HG02610 (cell line): ENCODE measurements around the gene SMURF1.

Experiments used
- ATAC-seq: cut with Tn5 transposase; IDR thresholded peaks from one replicate; pipeline ENCODE4 v1.9.1; 2021; ENCODE audit warnings: mild to moderate bottlenecking, moderate library complexity; ENCODE audit not compliant: unreplicated experiment

SMURF1 gene

DNA sequence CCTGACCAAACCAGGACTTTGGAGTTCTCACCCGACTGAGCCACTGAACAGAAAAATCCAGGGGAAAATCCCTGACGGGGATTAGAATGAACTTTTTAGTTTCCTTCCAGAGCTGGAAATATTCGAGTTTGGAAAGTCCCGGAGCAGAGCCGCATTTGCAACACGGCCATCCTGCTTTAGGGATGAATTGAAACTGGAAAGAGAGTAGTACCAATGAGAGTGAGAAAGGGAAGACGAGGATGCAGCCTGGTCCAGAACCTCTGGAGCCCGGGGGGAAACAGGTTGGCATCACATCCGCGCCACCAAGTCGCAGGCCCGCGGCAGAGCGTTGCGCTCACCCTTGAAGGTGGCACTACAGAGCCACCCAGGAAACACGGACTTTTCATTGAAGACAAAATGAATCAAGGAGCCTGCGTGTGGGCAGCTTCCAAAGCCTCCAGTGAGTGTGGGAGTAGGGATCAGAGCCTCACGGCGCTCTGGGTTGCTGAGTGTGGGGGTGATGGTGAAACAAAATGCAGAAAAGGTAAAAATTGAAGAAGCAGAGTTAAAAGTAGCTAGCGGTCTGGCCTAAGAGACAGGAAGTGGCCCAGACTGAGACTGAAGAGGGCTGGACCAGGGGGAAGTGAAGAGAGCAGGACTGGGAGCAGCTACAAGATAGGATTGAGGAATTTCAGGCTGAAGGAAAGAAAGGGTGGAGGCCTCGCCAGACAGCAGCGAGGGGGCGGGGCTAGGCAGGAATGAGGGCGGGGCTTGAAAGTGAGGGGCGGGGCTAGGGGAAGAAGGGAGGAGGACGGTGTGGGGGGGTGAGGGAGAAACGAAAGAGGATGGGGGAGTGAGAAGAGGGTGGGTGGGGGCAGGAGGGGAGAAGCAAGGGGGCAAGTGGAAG lies 1.8 kb downstream of the SMURF1 start:
- no peak for ATAC-seq

DNA sequence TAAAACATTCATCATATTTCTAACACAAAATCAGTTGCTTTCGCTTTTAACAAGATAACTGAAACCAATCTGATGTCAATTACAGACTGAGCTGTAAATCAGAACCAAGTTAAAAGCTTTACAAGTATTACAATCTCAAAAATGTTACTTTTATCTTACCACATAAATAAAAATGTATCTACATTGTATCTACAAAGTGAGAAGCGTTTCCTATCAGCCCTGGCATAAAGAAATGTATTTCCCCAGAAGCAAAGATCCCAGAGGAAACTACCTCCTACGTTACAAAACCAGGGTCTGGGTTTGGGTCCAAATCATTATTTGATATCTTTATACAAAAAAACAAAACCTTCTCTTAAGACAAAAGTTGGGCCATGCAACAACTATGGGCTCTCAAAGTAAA lies 2.6 kb downstream of the SMURF1 start:
- no peak for ATAC-seq

DNA sequence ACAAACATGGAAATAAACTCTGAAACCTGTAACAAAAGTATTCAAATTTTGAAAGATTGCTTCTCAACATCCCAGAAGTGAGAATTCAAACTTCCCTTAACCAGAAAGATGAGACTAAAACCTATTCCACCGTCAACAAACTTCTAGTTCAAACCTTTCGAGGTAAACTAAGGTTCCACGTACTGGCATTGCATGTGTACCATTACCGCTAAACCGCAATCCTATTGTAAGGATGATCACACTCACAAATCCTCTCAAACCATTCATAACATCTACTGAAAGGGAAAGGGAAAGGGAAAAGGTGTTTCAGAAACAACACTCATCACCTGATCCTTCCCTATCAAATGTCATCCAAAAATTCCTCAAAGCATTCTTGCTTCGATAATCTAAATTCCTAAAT lies 3.1 kb downstream of the SMURF1 start:
- no peak for ATAC-seq

DNA sequence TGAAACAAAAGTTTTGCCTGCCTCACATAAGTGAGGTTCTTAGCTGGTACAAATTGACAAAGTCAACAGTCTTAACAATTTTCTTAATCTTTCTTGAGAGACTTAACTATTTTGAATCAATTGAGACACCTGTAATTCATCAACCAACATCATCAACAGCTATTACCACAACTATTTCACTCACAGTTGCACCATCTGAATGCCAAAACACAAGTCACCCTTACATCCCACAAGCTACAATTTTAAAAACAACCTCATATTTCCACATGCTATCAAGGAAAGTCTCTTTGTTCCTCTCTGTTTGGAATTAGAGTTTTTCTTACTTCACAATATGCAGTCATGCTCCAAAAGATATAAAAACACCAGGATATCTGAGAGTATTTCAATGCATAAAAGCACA lies 4.9 kb downstream of the SMURF1 start:
- no peak for ATAC-seq

DNA sequence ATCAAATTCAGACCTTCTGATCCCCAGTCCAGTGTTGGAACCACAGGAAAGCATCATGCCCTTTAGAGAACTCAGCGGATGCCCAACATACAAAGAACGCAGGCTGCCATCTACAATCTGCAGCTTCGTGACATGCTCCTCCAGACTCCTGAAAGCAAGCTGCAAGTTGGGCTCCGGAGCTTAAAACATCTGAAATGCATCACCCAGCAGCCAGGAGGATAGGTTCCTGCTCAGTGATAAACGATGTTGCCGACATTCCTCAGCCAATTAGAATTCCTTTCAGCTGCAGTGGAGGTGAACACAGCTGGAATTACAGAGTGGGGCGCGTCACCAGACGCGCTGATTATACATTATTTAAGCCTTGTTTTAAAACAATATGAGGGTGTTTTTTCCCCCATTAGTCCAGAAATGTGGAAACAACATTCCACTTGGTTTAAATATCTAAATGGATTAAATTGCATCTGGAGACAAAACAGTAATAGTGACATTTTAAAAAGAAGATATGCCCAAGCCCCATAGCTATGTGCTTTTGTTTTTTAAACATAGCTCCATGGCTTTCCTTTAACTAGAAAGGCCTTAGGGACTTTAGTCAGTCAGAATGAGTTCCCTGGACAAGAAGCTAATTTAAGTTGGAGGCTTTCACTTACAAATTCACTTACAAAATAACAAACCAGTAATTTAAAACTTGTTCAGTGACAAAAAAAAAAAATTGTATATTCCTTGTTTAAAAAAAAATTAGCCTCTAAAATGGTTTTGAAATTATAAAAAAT lies 6.3 kb downstream of the SMURF1 start:
- no peak for ATAC-seq

DNA sequence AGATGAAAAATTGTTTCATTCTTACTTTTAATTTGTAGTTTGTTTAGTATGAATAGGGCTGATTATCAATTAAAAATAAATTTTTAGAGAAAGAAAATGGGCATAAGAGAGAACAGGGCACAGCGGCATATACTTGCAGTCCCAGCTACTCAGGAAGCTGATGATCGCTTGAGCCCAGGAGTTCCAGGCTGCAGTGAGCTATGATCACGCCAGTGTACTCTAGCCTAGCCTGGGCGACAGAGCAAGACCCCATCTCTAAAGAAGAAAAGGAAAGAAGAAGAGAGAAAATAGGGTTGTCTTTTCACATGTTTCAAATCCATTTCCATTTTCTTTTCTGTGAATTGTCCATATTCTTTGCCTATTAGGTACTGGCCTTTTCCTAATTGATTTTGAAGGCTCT lies 8.0 kb downstream of the SMURF1 start:
- no peak for ATAC-seq

DNA sequence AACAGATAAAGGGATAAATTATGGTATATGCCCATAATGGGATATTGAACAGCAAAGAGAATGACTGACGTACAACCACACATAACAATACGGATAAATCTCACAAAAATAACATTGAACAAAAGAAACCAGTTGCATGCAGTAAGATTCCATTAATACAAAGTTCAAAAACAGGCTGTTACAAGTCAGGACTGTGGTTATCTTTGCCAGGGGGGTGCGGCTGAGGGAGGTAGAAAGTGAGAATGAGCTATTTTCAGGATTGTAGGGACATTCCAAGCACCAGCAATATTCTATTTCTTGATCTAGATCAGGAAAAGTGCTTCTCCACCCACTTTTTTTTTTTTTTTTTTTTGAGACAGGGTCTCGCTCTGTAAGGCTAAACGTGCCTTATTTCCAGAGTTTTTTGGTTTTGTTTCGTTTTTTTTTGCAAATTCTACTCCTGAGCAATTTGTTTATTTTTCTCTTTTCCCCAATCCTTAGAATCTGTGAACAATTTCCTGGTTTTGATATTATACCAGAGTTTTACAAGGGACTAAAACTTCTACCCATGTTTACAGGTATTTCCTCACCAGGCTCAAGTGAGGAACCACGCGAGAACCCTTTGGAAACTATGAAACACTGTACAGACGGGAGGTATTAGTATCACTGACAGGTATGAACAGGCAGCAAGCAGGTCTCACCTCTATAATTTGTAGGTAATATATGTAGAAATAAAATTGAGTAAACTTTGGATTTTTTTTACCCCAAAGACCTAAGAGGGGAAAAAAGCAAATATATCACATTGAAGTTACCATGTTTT lies 9.9 kb downstream of the SMURF1 start:
- ATAC-seq = no peak

DNA sequence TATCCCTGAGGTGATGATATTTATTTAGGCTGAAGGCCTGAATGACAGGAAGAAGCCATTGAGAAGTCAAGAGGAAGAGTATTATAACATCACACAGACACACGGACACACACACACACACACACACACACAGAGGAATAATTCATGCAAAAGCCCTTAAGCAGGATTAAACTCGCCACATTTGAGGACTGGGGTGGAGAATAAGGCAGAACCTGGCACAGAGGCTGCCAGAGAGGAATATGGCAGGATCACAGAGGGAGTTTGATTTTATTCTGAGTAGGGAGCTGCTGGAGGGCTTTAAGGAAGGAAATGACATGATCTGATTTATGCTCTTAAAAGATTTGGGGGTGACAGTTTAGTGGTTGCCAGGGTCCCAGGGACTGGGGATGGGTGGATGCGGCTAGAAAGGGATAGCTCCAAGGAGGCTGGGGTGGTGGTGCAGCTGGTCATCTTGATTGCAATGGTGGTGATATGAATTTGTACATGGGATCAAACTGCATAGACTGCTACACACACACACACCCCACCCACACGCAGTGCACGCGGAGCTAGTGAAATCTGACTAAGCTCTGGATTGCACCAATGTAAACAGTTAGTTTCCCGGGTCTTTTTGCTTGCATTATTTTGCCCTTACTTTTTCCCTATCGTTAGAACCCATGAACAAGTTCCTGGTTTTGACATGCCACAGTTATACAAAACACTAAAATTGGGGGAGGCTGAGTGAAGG lies 11.2 kb downstream of the SMURF1 start:
- no peak for ATAC-seq

DNA sequence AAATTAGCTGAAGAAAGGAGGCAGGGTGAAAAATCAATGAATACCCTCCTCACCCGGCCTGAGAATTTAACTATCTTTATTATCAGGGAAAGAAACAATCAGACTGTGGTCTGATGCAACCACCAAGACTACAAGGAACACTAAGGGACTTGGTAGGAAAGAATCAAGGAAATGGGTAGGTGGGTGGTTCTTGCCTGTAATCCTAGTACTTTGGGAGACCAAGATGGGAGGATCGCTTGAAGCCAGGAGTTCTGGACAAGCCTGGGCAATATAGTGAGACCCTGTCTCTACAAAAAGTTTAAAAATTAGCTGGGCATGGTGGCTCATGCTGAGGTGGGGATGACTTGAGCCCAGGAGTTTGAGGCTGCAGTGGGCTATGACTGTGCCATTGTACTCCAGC lies 12.6 kb downstream of the SMURF1 start:
- no peak for ATAC-seq

DNA sequence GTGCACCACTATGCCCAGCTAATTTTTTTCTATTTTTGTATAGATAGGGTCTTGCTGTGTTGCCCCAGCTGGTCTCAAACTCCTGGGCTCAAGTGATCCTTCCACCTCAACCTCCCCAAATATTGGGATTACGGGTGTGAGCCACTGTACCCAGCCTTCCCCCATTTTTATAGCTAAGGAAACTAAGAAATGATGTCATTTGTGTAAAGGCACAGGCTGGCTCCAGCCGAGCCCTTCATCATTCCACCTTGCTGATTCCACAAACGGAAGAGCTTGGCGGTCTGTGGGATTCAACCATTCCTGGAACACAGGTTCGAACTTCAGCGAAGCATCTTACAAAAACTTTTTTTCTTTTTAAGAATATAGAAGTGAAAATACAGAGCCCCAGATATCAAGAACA lies 14.4 kb downstream of the SMURF1 start:
- ATAC-seq = no peak

DNA sequence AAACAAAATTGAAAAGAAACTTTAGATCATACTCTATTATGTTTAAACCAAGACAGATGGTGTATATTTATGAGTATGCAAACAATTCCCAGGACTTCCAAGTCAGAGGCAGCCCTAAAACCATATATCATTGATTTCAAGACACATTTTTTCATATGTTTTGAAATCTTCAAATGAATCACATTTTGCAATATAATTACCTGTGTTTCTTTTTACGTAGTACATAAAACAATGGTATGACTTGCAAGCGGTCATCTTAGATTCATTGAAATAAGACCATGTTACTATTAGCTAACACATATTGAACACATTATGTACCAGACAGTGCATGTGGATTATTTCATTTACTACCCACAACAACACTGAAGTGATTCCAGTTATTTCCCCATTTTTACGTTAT lies 14.9 kb downstream of the SMURF1 start:
- no peak for ATAC-seq

DNA sequence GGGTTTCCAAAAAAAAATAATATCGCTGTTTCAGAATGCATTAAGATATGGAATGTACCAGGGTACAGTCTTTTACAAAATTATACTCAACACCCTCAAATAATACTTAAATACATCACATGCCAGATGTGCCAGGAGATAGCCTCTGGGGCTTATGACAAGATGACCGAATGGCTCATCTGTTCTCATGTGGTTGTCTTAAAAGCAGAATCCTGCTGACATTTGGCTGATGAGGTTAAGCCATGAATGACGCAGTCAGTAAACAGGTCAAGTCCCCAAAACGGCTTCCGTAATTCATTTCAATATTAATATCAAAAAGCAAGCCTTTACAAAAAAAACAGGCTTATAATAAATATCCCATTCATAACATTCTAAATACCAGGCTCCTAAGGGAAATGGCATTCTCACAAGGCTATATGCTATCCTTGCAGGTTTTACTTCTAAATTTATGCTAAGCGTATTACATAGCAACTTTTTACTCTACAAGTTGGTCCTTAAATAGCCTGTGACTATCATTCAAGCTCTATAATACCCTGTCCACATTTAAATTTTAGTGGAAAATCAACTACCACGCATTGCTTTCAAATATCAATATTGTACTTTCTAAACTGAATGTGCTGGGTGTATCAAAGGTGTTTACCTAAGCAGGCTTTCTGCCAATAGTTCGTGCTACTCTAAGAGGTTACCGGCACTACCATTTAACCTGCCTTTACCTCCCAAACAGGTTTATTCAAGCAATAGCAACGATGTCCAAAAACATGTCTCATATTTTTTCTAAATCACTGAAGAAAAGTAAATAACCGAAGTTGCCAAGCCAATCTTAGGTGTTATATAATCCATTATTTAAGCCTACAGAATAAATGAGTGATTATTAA lies 15.6 kb downstream of the SMURF1 start:
- ATAC-seq = no peak

DNA sequence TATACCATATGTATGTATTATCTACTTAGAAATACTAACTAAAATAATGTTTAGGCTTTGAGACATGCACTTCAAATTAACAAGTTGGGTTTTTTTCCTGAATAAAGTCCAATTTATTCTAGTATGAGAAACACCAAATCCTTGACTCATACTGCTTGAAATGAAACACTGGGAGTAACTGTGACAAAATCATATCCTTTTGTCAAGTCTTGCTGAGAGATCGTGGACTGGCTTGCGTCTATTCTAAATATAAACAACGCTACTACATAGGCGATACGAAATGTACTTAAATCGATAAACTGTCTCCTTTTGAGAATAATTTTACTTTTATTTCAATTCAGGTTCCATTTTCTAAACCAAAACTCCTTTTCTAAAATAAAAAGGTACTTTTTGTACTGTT lies 16.3 kb downstream of the SMURF1 start:
- ATAC-seq = no peak

DNA sequence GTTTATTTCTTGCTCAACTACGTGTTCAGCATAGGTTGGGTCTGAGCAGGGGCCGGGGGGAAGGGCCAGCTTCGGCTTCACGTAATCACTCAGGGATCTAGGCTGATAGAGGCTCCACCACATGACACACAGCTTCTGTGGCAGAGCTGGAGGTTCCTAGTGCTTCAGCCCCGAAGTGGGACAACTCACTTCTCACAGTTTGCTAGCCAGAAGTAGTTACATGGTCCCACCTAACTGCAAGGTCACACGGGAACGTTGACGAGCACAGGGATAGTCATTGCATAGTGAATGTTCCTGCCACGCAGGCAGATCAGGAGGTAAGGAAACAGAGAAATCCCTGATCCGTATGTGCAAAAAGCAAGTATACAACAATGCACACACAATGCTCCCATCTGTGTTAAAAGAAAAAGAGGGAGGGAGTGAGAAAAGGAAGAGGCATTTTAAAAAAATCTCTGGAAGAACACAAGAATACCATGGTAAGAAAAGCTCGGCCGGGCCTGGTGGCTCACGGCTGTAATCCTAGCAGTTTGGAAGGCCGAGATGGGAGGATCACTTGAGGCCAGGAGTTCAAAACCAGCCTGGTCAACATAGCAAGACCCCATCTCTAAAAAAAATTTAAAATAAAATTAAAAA lies 16.9 kb downstream of the SMURF1 start:
- ATAC-seq = no peak

DNA sequence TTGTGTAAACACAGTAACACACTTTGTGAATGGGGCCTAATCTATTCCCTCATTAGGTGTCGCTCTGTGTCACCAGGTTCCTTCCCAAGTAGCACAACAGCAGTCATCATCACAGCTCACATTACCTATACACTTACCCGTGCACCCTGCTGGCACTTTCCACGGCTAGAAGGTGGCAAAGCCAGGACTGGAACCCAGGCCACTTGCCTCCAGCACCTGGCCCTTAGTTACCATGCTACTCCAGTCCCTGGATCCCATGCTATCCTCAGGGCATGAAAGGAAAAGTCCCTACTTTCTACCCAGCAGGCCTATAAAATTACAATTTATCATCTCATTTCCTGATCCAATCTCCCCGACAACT lies 18.4 kb downstream of the SMURF1 start:
- no peak for ATAC-seq

DNA sequence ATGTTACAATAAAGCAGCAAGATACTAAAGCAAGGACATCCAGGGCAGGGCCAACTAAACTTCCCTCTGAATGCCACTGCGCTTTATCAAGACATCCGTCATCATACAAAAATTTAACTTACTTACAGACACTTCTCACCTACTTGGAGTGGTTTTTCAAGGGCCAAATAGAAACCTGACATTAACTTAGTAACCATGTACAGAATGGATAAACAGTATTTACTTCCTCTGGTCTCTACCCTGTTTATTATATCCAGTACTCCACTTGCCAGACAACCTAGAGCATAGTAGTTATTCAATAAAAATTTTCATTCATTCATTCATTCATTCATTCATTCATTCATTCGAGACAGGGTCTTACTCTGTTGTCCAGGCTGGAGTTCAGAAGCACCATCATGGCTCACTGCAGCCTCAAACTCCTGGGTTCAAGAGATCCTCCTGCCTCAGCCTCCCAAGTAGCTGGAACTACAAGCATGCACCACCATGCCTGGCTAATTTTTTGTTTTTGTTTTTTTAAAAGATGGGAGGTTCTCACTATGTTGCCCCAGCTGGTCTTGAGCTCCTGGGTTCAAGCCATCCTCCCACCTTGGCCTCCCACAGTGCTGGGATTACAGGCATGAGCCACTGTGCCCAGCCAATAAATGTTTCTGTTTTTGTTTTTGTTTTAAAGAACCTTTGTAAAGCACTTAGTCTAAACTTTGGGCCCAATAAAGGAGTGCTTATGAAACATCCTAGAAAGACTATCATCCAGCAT lies 19.0 kb downstream of the SMURF1 start:
- ATAC-seq = no peak

DNA sequence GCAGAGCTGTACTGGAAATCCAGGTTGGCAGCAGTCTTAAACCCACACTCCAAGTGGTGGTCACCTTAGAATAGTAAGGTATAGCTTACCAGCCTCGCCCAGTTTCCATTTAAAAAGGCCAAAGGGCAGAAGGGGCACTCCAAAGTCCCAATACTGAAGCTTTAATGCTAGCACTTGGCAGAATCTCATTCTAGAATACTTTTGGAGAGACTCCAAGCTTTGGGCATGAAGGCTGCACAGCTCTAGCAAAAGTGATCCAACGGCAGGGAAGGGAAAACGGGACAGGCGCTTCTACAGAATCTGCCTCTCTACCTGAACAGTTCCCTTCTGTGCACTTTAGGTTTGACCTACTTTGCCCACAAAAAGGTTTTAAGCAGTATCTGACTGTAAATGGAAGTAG lies 19.7 kb downstream of the SMURF1 start:
- ATAC-seq = no peak

DNA sequence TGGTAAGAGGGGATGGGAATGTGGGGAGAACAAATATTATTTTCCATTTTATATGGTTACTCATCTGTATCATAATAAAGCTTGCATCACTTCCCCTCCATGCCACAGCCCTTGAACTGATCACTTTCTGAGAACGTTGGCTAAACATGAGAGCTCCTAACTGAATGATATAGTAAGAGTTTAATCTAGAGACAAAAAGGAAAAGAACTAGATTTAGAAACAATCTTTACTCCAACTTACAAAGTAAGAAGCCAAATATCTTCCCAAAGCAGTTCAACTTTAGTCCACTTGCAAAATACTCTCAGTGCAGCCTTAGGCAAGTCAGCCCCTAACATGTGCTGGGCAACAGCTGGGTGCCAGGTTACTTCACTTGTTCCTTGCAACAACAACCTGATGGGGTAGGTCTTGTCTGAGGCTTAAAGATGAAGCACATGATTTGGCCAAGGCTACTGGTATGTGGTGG lies 20.3 kb downstream of the SMURF1 start:
- ATAC-seq = no peak

DNA sequence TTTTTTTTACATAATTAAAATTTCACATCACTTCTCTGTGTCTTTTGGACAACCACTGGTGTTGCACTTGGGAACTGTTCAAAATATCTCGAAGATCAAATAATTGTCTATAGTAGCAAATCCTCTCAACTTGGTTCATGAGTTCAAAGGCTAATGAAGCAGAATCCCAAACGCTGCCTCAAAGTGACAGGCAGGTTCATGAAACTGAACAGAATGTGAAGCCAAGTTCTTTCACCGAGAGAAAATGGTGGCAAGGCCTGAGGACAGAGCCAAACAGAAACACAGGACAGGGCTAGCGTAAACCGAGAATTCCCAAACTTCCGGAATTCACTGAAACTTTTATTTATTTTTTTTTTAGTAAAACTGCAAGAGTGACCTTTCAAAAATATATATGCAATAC lies 21.1 kb downstream of the SMURF1 start:
- ATAC-seq = no peak
